HL-60 (cell line): ENCODE data around the gene NRXN3.

Experiments used
- DNase-seq, 2 experiments: peaks; one replicate each; pipeline ENCODE4 v3.0.0-alpha.2; 2010 to 2020; ENCODE audit warnings: low read depth in 1 of 2, low spot score in 1 of 2
- H3K27ac ChIP-seq: fragments of 250-450 bp; sonication (Bioruptor Pico); replicated peaks from 2 replicates; pipeline ENCODE4 v1.5.1; 2020; ENCODE audit warnings: mild to moderate bottlenecking, moderate library complexity
- H3K27me3 ChIP-seq: fragments of 250-450 bp; sonication (Bioruptor Pico); 2 replicates; pipeline ENCODE4 v1.5.1; 2021; ENCODE audit warnings: mild to moderate bottlenecking, moderate library complexity; ENCODE audit not compliant: insufficient read depth, poor library complexity, severe bottlenecking
- H3K4me3 ChIP-seq: replicated peaks from 2 replicates; pipeline ENCODE4 v1.5.1; 2011; ENCODE audit warnings: mild to moderate bottlenecking, control low read depth, low read length; ENCODE audit not compliant: insufficient read depth
- CTCF ChIP-seq: IDR thresholded peaks from one replicate; pipeline ENCODE4 v1.5.1; 2011; ENCODE audit warnings: low read length, control low read depth, inconsistent platforms; ENCODE audit not compliant: insufficient read depth
- GABPA ChIP-seq: IDR thresholded peaks from 2 replicates; pipeline ENCODE4 v1.6.1; 2012; ENCODE audit warnings: low read depth
- POLR2AphosphoS5 ChIP-seq: IDR thresholded peaks from 2 replicates; pipeline ENCODE4 v1.6.1; 2012; ENCODE audit warnings: low read depth
- REST ChIP-seq: IDR thresholded peaks from 2 replicates; pipeline ENCODE4 v1.6.1; 2012; ENCODE audit warnings: low read depth; ENCODE audit not compliant: insufficient replicate concordance
- SPI1 ChIP-seq: IDR thresholded peaks from 2 replicates; pipeline ENCODE4 v1.6.1; 2012; ENCODE audit warnings: low read depth, mild to moderate bottlenecking, borderline replicate concordance

Gene NRXN3

GRCh38 chr14:78196323-78196722, 26.1 kb downstream of the NRXN3 start:
- TF ChIP-seq GABPA (no peak), POLR2AphosphoS5 (no peak), CTCF (no peak), REST (no peak), SPI1 (no peak)

GRCh38 chr14:78197051-78197450, 26.9 kb downstream of the NRXN3 start:
- DNase-seq, result no peak
- TF ChIP-seq POLR2AphosphoS5, result no peak

More at GRCh38 chr14:78196323-78196722, 26.1 kb downstream of the NRXN3 start:
- no peak for DNase-seq
- Histone ChIP-seq H3K27me3 (no peaks in the 10 kb centered on the region), H3K4me3 (no peak overlapping the region), H3K27ac (no peak overlapping the region)

GRCh38 chr14:78202163-78202562, 32.0 kb downstream of the NRXN3 start:
- Histone ChIP-seq H3K4me3 (no peak overlapping the region), H3K27ac (no peak overlapping the region), H3K27me3 (no peaks in the 10 kb centered on the region)
- TF ChIP-seq REST (no peak), SPI1 (no peak), GABPA (no peak), CTCF (no peak), POLR2AphosphoS5 (no peak)
- peak in 1 of 2 experiments; percentile 2 for DNase-seq

More at GRCh38 chr14:78197051-78197450, 26.9 kb downstream of the NRXN3 start:
- Histone ChIP-seq H3K27me3 (no peaks in the 10 kb centered on the region), H3K27ac (no peak overlapping the region), H3K4me3 (no peak overlapping the region)

- TF ChIP-seq POLR2AphosphoS5 (no peak), SPI1 (no peak), REST (no peak), GABPA (no peak), CTCF (no peak)
- H3K4me3 ChIP-seq, result no peak overlapping the region
- DNase-seq, result no peak
- no peak overlapping the region for H3K27ac ChIP-seq
- no peaks in the 10 kb centered on the region for H3K27me3 ChIP-seq
These were observed 32.8 kb downstream of the NRXN3 start for GRCh38 chr14:78202976-78203375.
